Right forelimb (tissue), 1 donor: ENCODE results near the gene SLC32A1.

Source experiments
- DNase-seq: peaks from one replicate; pipeline ENCODE4 v3.0.0-alpha.2; 2018

The SLC32A1 gene

DNA sequence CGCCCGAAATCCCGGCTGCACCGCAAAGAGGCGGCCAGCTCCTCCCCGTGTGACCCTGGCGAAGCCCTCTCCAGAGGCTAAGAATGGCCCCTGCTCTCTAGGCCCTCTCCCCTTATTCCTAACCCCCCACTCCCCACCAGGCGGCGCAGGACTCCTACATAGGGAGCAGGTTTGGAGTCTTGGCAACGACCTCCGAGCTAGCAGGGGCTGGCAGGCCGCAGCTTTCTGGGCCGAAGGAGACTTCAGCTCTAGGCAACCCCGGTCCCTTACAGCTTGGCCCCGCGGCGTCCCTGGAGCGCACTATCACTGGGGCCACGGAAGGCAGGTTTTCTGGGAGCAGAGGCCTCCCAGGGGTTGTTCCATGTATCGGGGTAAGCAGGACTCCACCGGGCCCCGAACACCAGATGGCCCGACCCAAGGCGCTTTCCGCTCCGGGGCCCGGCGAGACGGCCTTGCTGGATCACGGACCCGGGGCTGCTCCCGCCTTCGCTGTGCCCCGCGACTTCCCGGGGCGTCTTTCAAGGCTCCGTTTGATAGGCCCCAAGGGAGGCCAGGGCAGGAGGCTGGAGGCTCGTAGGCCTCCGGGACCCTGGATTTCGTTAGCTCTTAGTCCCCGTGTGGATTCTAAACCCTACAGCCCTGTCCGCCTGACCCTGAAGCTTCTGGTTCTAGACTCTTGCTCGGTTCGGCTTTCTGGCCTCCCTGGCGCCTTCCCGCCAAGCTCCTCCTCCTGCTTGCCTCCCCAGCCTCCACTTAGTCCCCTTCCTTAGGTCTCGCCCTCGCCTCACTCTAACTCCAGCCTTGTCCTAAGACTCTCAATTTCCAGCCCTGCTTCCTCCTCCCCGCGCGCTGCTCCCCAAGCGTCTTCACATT, 1.9 kb downstream of the SLC32A1 start:
- DNase-seq: peak; percentile 73

DNA sequence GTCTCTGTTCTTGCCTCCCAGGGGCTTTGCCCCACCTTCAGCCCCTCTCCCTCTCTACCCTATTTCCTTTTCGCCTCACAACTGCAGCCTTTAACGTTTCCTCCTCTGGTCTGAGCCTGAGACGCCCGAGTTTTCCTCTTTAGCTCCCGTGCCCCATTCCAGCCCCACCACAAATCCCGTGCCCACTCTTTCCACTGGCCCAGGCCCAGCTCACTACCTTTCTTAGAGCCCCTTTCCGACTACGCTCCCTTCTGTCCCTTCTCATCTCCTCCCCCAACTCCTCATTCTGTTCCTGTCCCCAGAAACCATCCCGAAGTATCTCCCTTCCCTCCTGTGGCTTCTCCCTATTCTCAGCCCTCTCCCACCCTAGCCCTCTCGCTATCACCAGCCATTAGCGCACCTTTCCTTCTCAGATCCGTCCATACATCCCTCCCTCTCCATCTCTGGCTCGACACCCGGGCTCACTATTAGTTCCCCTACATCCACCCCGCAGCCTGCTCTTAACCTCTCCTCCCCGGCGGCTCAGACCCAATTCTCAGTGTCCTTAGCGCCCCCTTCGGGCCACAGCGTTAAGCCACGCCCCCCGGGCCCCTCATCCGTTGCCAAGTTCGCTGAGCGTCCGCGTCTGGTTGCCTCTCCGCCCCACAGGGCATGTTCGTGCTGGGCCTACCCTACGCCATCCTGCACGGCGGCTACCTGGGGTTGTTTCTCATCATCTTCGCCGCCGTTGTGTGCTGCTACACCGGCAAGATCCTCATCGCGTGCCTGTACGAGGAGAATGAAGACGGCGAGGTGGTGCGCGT, 2.7 kb downstream of the SLC32A1 start:
- no peak for DNase-seq

DNA sequence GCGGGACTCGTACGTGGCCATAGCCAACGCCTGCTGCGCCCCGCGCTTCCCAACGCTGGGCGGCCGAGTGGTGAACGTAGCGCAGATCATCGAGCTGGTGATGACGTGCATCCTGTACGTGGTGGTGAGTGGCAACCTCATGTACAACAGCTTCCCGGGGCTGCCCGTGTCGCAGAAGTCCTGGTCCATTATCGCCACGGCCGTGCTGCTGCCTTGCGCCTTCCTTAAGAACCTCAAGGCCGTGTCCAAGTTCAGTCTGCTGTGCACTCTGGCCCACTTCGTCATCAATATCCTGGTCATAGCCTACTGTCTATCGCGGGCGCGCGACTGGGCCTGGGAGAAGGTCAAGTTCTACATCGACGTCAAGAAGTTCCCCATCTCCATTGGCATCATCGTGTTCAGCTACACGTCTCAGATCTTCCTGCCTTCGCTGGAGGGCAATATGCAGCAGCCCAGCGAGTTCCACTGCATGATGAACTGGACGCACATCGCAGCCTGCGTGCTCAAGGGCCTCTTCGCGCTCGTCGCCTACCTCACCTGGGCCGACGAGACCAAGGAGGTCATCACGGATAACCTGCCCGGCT, 3.4 kb downstream of the SLC32A1 start:
- DNase-seq: no peak

GRCh38 chr20:38728191-38728781, 4.0 kb downstream of the SLC32A1 start:
- no peak for DNase-seq

DNA sequence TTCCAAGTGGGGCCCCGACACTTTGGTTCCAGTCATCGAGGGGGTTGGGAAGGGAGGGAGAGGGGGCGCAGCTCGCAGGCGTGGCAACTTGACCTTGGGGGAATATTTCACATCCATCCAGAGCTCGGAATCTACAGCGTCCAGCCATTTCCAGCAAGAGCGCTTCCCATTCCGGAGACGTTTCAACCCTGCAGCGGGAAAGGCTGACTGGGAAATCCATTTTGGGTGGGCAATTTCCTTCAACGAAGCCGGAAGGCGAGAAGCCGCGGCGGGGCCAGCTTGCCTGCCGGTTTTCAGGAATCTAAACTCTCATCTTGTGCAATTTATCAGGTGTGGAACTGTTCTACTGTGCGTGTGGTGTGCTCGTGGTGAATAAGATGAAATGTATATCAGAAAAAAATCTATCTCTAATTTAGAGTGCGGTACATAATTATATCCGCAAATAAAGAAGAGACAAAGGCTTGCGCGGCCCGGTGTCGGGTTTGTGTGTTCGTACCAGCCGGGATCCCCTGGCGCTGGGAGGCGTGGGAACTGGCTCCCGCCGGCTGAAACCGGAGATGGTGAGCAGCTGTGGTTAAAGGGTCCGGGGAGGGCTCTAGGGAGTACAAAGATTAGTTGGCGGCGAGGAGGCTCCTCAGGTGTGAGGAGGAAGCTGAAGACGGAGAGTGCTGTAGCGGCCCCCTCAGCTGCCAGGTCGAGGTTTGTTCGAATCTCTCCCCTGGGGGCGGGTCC, 4.8 kb downstream of the SLC32A1 start:
- DNase-seq: no peak

- no peak for DNase-seq
These were observed 5.5 kb downstream of the SLC32A1 start for GRCh38 chr20:38729767-38730166.

DNA sequence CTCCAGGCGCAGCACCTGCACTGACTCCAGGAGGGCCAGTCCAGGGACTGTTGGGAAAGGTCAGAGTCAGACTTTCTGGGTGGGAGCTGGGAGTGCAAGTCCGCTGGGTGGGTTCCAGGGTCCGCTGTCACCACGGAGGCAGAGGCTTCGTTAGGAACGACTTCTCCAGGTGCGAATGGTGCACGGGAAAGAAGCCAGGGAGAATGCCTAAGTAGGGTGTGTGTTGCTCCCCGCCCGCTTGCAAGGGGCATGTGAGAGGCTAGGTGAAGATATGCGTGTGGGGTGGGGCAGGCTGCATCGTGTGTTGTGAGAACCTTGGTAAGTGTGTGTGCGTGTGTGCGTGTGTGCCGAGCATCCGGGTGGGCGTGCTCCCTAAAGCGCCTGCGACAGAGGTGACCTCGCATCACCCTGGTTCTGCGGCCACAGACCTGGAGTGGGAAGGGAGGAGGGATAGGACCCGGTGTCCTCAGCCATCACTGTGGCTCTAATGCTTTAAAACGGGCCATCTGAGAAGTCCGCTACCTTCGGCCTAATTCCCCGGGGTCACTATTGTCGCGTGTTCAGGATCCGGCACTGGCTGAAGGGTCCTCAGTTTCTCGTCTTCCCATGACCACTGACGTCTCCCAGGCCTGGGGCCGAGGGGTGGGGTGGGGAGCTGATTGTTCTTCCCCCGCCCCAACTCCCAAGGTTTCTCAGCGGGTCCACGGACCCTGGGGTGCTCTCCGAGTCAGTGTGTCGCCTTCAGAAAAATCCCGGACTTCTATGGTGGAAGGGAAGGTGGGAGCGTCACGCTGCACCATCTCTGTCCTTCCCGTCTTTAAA, 6.1 kb downstream of the SLC32A1 start:
- DNase-seq: no peak

- DNase-seq: peak; percentile 72
These were observed 6.9 kb downstream of the SLC32A1 start for GRCh38 chr20:38730989-38731737.

GRCh38 chr20:38731738-38732113, 7.4 kb downstream of the SLC32A1 start:
- no peak for DNase-seq

GRCh38 chr20:38732981-38733380, 8.7 kb downstream of the SLC32A1 start:
- no peak for DNase-seq

- no peak for DNase-seq
These were observed 10.9 kb downstream of the SLC32A1 start for GRCh38 chr20:38735172-38735571.

- no peak for DNase-seq
These were observed 13.6 kb downstream of the SLC32A1 start for GRCh38 chr20:38737887-38738286.

GRCh38 chr20:38745757-38746156, 21.5 kb downstream of the SLC32A1 start:
- no peak for DNase-seq

DNA sequence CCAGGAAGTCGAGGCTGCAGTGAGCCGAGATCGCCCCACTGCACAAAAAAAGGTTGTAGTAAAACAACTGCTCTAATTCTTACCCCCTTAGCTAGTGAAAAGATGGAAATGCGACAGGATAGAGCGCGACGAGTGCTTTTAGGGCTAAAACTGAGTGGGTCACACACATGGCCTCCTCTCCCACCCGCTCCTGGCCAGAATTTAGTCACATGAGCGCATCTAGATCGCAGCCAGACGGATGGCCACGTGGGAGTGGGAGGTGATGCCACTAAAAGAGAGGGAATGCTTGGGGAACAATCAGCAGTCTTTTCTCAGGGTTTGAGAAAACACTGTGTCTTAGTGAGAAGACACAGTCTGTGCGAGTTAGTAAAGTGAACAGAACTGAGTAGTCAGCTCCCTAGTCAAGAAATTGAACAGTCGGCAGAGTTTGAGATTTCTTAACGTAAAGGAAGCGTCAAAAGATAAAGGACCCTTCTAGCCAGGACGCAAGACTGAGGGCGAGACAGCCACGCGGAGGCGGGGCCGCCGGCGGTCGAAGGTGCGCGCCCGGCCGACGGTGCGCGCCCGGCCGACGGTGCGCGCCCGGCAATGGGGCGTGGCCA, 23.3 kb downstream of the SLC32A1 start:
- DNase-seq: no peak

- peak; percentile 97 for DNase-seq
These were observed 24.0 kb downstream of the SLC32A1 start, which contains the start of gene ACTR5 for GRCh38 chr20:38748097-38748860. TSS of gene ACTR5 (plus strand) at chr20:38748460. CDS start at chr20:38748479, 19 bp downstream.

DNA sequence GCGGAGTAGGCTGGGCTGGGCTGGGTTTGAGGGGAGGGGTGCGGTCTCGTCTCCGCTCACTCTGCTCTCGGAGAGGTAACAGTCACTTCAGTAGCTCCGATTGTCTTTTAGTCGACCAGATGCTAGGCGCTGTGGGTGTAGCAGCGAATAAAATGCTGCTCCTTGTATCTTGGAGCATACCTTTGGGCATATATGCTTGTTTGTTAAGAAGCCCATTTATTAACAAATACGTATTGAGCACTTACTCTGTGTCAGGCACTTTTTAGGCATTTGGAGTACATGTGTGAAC, 24.5 kb downstream of the SLC32A1 start:
- DNase-seq: no peak

GRCh38 chr20:38751360-38751976, 27.2 kb downstream of the SLC32A1 start:
- DNase-seq: no peak

- no peak for DNase-seq
These were observed 27.7 kb downstream of the SLC32A1 start for GRCh38 chr20:38752029-38752428.

- DNase-seq: no peak
These were observed 30.6 kb downstream of the SLC32A1 start for GRCh38 chr20:38754924-38755323.
